Right lobe of liver (tissue), 6 donors: ENCODE results near the gene ZNF37A. TPM values are rescaled to one million over a fixed set of nuclear protein-coding genes. Genes with fewer than 3 reads are reported as not detected.
A peak's percentile ranks its signal among the peaks of the same experiment; 100 is the strongest.

Experiments used
- ATAC-seq, 4 donors: fragments of 200-7000 bp; cut with Tn5 transposase; one replicate each; pipeline ENCODE4 v1.9.1; 2020; ENCODE audit warnings: mild to moderate bottlenecking in 4 of 4, moderate library complexity in 4 of 4
- DNase-seq, 3 donors: peaks; one replicate each; pipeline ENCODE4 v3.0.0-alpha.2; 2020
- H3K27ac ChIP-seq, 3 donors: fragments of 200-600 bp; one replicate each; pipeline ENCODE4 v1.8.0; 2022
- H3K27me3 ChIP-seq, 2 donors: fragments of 200-600 bp; one replicate each; pipeline ENCODE4 v1.8.0; 2022
- H3K36me3 ChIP-seq, 4 donors: fragments of 200-600 bp; sonication (generic) in 1 of 4; one replicate each; pipeline versions ENCODE4 v1.5.1 to v1.8.0; 2017 to 2022; ENCODE audit warnings: control low read depth in 1 of 4
- H3K4me1 ChIP-seq, 4 donors: fragments of 200-600 bp; sonication (generic) in 1 of 4; one replicate each; pipeline versions ENCODE4 v1.5.1 to v1.8.0; 2017 to 2022; ENCODE audit warnings: control low read depth in 1 of 4
- H3K4me3 ChIP-seq, 3 donors: fragments of 200-600 bp; one replicate each; pipeline ENCODE4 v1.8.0; 2022
- H3K9me3 ChIP-seq, 4 donors: fragments of 200-600 bp; sonication (generic) in 1 of 4; one replicate each; pipeline versions ENCODE4 v1.5.1 to v1.8.0; 2017 to 2022; ENCODE audit warnings: control low read depth in 1 of 4
- POLR2A ChIP-seq: fragments of 450-650 bp; IDR thresholded peaks from one replicate; pipeline ENCODE4 v1.6.1; 2017; ENCODE audit warnings: antibody characterized with exemption, mild to moderate bottlenecking
- WGBS: methylation state at CpG from one replicate; pipeline ENCODE4 v1.1.6; 2018; ENCODE audit warnings: low coverage, low lambda C conversion rate; ENCODE audit not compliant: insufficient coverage; ENCODE audit errors: missing lambda C conversion rate; 5-methylcytosine and 5-hydroxymethylcytosine counted together
- intact Hi-C, 2 donors: fragments of 100-400 bp; cut with DNase I; formaldehyde crosslinking; loops; one replicate each; pipeline versions ENCODE4 v1.11.2 to v1.14.1; 2022
- total RNA-seq, 6 experiments: library from RNA; depleted of rRNA in 2 of 6; stranded (reverse); fragments of >200 nt in 2 of 6; fragmentation: NEBNext Ultra II Directional in 3 of 6; extraction: Animal tissue kit (Norgen Biotek cat#: 25700) in 3 of 6; gene quantifications; one replicate each; pipeline versions ENCODE4 v1.1.0 to v1.2.4, GENCODE V29; 2016 to 2023
- TF ChIP-seq, protein P1 (sequence below), 4 donors: fragments of 200-600 bp in 3 of 4; fragments of 450-650 bp in 1 of 4; IDR thresholded peaks; one replicate each; pipeline versions ENCODE4 v1.5.1 to v1.8.0; 2016 to 2022; ENCODE audit warnings: antibody characterized with exemption in 4 of 4, mild to moderate bottlenecking in 2 of 4
- donor health status: DM: no; HTN: yes; CAD: no.
- donor health status: DM: no; HTN: no; CAD: no.
- donor health status: DM: no; HTN: no; CAD: no.
- donor health status: DM: no; HTN: yes; CAD: no.
- donor health status: DM: no; HTN: yes; CAD: no.

Gene ZNF37A
- total RNA-seq, 6 experiments from 2014 or later, result 5.5 to 7.9 (median 6.4) TPM

GRCh38 chr10:38093816-38094157 lies 350 bp upstream of the ZNF37A start:
- ATAC-seq, result peak; percentile 46 to 60 (median 49)
- no peaks in the 10 kb centered on the region for H3K4me1 ChIP-seq
- intact Hi-C loops, result loop anchor here in 1 of 2 donors (5.0 kb wide), 1 partner anchor 116 kb away; the partner anchor contains the start of gene ZNF25
- WGBS, result 8% methylated on average over 16 of the region's 16 CpGs
- H3K9me3 ChIP-seq, result no peaks in the 10 kb centered on the region
- no peaks in the 10 kb centered on the region for H3K27me3 ChIP-seq
- no peak for DNase-seq
- TF ChIP-seq, protein P1, sequence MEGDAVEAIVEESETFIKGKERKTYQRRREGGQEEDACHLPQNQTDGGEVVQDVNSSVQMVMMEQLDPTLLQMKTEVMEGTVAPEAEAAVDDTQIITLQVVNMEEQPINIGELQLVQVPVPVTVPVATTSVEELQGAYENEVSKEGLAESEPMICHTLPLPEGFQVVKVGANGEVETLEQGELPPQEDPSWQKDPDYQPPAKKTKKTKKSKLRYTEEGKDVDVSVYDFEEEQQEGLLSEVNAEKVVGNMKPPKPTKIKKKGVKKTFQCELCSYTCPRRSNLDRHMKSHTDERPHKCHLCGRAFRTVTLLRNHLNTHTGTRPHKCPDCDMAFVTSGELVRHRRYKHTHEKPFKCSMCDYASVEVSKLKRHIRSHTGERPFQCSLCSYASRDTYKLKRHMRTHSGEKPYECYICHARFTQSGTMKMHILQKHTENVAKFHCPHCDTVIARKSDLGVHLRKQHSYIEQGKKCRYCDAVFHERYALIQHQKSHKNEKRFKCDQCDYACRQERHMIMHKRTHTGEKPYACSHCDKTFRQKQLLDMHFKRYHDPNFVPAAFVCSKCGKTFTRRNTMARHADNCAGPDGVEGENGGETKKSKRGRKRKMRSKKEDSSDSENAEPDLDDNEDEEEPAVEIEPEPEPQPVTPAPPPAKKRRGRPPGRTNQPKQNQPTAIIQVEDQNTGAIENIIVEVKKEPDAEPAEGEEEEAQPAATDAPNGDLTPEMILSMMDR (IDR thresholded peaks at IDR 0.05), result no peak
- TF ChIP-seq POLR2A, result no peak
- H3K4me3 ChIP-seq, result peak overlapping the region; percentile 76 to 89 (median 80)
- H3K36me3 ChIP-seq, result peaks cover 0 to 17% (median 3%) of the 10 kb centered on the region in 4 donors
- H3K27ac ChIP-seq, result peak overlapping the region in 2 of 3 donors; percentile 33 to 48

DNA sequence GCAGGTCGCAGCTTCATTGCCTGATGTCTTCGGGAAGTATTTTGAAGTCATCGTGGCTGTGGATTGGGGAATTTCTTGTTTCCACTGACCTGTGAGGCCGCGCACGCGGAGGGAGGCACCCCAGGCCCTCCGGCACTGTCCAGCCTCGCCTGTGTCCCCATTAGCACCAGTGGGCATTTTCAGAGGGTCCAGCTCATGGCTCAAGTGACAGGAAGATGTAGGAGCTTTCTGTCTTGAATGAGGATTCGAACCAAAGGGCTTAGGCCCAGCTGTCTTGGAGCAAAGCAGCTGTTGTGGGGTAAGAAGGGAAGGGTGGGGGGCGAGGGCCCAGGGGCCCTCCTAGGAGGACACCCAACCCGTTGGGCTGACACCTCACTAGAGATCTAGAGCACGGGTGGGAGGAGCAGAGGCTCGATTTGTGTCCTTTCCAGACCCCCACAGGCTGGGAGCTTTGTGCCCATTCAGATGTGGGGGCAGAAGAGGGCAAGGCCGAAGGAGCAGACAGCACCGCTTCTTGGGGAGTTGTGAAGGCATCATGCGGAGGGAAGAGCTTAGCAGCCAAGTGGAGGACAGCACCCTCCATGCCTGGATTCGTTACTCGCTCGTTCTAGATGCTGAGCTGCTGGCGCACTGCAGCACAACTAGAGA lies 914 bp downstream of the ZNF37A start:
- intact Hi-C loops, result loop anchor here in 1 of 2 donors (5.0 kb wide), 1 partner anchor 118 kb away; the partner anchor contains the start of gene ZNF25
- peak overlapping the region; percentile 58 to 90 (median 74) for H3K27ac ChIP-seq
- H3K9me3 ChIP-seq, result no peaks in the 10 kb centered on the region
- no peak for DNase-seq
- H3K4me1 ChIP-seq, result no peaks in the 10 kb centered on the region
- ATAC-seq, result no peak
- H3K4me3 ChIP-seq, result peak overlapping the region; percentile 76 to 89 (median 80)
- TF ChIP-seq, protein P1 (IDR thresholded peaks at IDR 0.05), result no peak
- WGBS, result 60% methylated on average over 14 of the region's 21 CpGs
- H3K27me3 ChIP-seq, result no peaks in the 10 kb centered on the region
- peaks cover 0 to 17% (median 4%) of the 10 kb centered on the region in 4 donors for H3K36me3 ChIP-seq

DNA sequence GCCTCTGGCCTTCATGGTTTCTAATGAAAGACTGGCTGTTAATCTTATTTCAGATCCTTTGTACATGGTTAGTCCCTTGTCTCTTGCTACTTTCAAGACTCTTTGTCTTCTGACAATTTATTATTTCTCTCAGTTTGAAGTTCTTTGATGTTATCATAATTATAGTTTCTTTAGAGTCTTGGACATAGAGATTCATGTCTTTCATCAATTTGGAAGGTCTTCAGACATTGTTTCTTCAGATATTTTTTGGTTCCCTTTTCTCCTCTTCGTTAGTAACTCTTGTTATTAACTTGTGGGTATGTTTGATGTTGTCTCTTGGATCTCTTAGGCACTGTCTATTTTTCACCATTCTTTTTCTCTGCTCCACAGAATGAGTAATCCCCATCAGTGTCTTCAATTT lies 8.7 kb downstream of the ZNF37A start:
- H3K27ac ChIP-seq, result no peak overlapping the region
- TF ChIP-seq, protein P1 (IDR thresholded peaks at IDR 0.05), result no peak
- TF ChIP-seq POLR2A, result no peak
- ATAC-seq (no peak), DNase-seq (no peak)
- intact Hi-C loops, result no loop called here
- peaks cover 0 to 33% (median 9%) of the 10 kb centered on the region in 4 donors for H3K36me3 ChIP-seq
- peaks cover 0 to 16% (median 2%) of the 10 kb centered on the region in 4 donors for H3K9me3 ChIP-seq
- H3K4me1 ChIP-seq, result no peaks in the 10 kb centered on the region
- 78% methylated on average over 1 of the region's 1 CpG for WGBS
- no peaks in the 10 kb centered on the region for H3K27me3 ChIP-seq
- no peak overlapping the region for H3K4me3 ChIP-seq

GRCh38 chr10:38103756-38104155 lies 9.6 kb downstream of the ZNF37A start:
- Histone ChIP-seq H3K4me3 (no peak overlapping the region), H3K27ac (no peak overlapping the region), H3K4me1 (no peaks in the 10 kb centered on the region), H3K27me3 (no peaks in the 10 kb centered on the region), H3K36me3 (peaks cover 0 to 33% (median 9%) of the 10 kb centered on the region in 4 donors), H3K9me3 (peaks cover 0 to 19% (median 3%) of the 10 kb centered on the region in 4 donors)
- 100% methylated on average over 3 of the region's 3 CpGs for WGBS
- ATAC-seq (no peak), DNase-seq (no peak)
- intact Hi-C loops, result no loop called here
- TF ChIP-seq, protein P1 (IDR thresholded peaks at IDR 0.05), result no peak
- TF ChIP-seq POLR2A, result no peak
